KMS-11 (cell line): Measurements from ENCODE around the gene TIMM8B.
"Not testable (repeated sequence)": the region's sequence is repeated elsewhere in the genome, so short reads cannot be mapped to it uniquely, and the experiment has no call there.

Experiments used
- H2AFZ ChIP-seq: fragments of 200-600 bp; sonication (generic); 2 replicates; pipeline ENCODE4 v1.6.1; 2016; ENCODE audit warnings: antibody characterized with exemption, mixed run types, low read depth
- H3K27ac ChIP-seq: fragments of 200-600 bp; sonication (generic); 2 replicates; pipeline ENCODE4 v1.6.1; 2016; ENCODE audit warnings: mild to moderate bottlenecking, mixed run types
- H3K27me3 ChIP-seq: fragments of 200-600 bp; sonication (generic); 2 replicates; pipeline ENCODE4 v1.6.1; 2017; ENCODE audit warnings: mild to moderate bottlenecking, low read depth, mixed run types, moderate library complexity; ENCODE audit not compliant: insufficient read depth
- H3K36me3 ChIP-seq: fragments of 200-600 bp; sonication (generic); 2 replicates; pipeline ENCODE4 v1.6.1; 2017; ENCODE audit warnings: mild to moderate bottlenecking, mixed run types; ENCODE audit not compliant: insufficient read depth
- H3K4me1 ChIP-seq: fragments of 200-600 bp; sonication (generic); 2 replicates; pipeline ENCODE4 v1.6.1; 2016; ENCODE audit warnings: mild to moderate bottlenecking, low read depth, mixed run types; ENCODE audit not compliant: poor library complexity, severe bottlenecking
- H3K4me2 ChIP-seq: fragments of 200-600 bp; sonication (generic); 2 replicates; pipeline ENCODE4 v1.7.0; 2016; ENCODE audit warnings: mild to moderate bottlenecking, mixed run types
- H3K4me3 ChIP-seq: fragments of 200-600 bp; sonication (generic); IDR thresholded peaks from 2 replicates; pipeline ENCODE4 v1.6.1; 2017; ENCODE audit warnings: low read depth, low read length, mixed read lengths; ENCODE audit not compliant: insufficient read depth
- H3K79me2 ChIP-seq: fragments of 200-600 bp; sonication (generic); 2 replicates; pipeline ENCODE4 v1.6.1; 2016; ENCODE audit warnings: low read depth, mixed run types; ENCODE audit not compliant: insufficient read depth
- H3K9ac ChIP-seq: fragments of 200-600 bp; sonication (generic); 2 replicates; pipeline ENCODE4 v1.6.1; 2016; ENCODE audit warnings: mild to moderate bottlenecking, mixed run types
- H4K20me1 ChIP-seq: fragments of 200-600 bp; sonication (generic); 2 replicates; pipeline ENCODE4 v1.6.1; 2016; ENCODE audit warnings: mild to moderate bottlenecking, mixed run types; ENCODE audit not compliant: insufficient read depth
- CTCF ChIP-seq: fragments of 200-600 bp; sonication (generic); conservative IDR thresholded peaks from 2 replicates; pipeline ENCODE4 v1.6.1; 2017; ENCODE audit warnings: low read depth, mild to moderate bottlenecking, antibody characterized with exemption, low read length, moderate library complexity, mixed read lengths

Gene TIMM8B

DNA sequence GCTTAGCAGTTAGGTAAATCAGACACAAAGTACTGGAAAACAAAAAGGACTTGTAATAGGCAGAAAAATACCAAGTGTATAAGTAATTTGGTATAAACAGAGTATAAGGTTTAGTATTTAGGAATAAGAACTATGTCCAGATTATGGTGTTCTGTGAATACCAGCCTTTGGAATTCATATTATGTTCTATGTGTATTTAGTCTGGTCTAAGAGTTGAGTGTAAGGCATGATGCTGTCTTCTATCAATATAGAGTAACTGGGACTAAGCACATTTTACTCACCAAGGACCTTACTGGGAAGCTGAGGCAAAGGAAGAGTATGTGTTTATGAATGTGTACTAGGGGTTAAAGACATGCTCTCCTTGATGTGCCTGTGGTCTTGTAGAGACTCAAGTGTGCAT is 9.6 kb upstream of the TIMM8B start:
- Histone ChIP-seq H3K4me3 (no peak overlapping the region), H3K9ac (no peak overlapping the region), H3K4me2 (no peak overlapping the region), H3K27me3 (no peaks in the 10 kb centered on the region), H3K27ac (no peak overlapping the region), H3K36me3 (no peaks in the 10 kb centered on the region), H2AFZ (no peak overlapping the region), H4K20me1 (no peaks in the 10 kb centered on the region), H3K79me2 (no peaks in the 10 kb centered on the region), H3K4me1 (peaks cover 9% of the 10 kb centered on the region)
- no peak for TF ChIP-seq CTCF

GRCh38 chr11:112095302-112095701 is 8.7 kb upstream of the TIMM8B start:
- H4K20me1 ChIP-seq, H3K36me3 ChIP-seq, H3K27me3 ChIP-seq, H3K4me1 ChIP-seq, H3K9ac ChIP-seq, H3K79me2 ChIP-seq, H3K4me2 ChIP-seq, H3K27ac ChIP-seq, H3K4me3 ChIP-seq, H2AFZ ChIP-seq: not testable (repeated sequence)

DNA sequence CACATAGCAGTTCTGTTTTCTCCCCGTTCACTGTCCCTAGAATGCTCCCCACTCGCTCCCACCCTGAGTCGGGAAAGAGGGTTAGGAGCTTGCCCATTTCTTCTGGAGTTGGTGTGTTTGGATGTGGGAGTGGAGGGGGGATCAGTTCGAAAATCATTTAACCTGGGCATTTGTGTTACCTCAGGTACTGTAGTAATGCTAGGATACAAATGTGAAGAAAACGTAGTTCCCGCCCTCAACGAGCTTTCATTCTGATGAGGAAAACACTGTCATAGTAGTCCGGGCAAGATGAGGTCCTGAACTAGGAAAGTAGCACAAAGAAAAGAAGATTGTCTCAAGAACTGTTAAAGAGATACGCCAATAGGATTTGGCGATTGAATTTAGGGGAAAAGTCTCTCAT is 656 bp upstream of the TIMM8B start:
- Histone ChIP-seq H2AFZ (peak overlapping the region; percentile 81; the same call in 1 of the 2 replicates), H3K27ac (peak overlapping the region; percentile 53; the same call in 1 of the 2 replicates), H3K9ac (peak overlapping the region; percentile 83; the same call in 1 of the 2 replicates), H3K27me3 (no peaks in the 10 kb centered on the region), H3K4me2 (peak overlapping the region; percentile 49), H3K4me3 (no peak overlapping the region), H3K4me1 (peaks cover 15% of the 10 kb centered on the region), H3K36me3 (no peaks in the 10 kb centered on the region; the same call in 1 of the 2 replicates), H3K79me2 (peaks cover 34% of the 10 kb centered on the region; the same call in 1 of the 2 replicates), H4K20me1 (no peaks in the 10 kb centered on the region)
- TF ChIP-seq CTCF, result no peak

- no peak overlapping the region for H3K4me3 ChIP-seq
- H3K79me2 ChIP-seq, result peaks cover 34% of the 10 kb centered on the region; the same call in 1 of the 2 replicates
- H3K4me2 ChIP-seq, result peak overlapping the region; percentile 64
- peak overlapping the region; percentile 59 for H3K27ac ChIP-seq
- H3K27me3 ChIP-seq, result no peaks in the 10 kb centered on the region
- peak overlapping the region; percentile 83 for H3K9ac ChIP-seq
- peaks cover 15% of the 10 kb centered on the region for H3K4me1 ChIP-seq
- TF ChIP-seq CTCF, result no peak
- H3K36me3 ChIP-seq, result no peaks in the 10 kb centered on the region; the same call in 1 of the 2 replicates
- peak overlapping the region; percentile 81 for H2AFZ ChIP-seq
- H4K20me1 ChIP-seq, result no peaks in the 10 kb centered on the region
Observed at GRCh38 chr11:112085822-112086421, 634 bp downstream of the TIMM8B start.

DNA sequence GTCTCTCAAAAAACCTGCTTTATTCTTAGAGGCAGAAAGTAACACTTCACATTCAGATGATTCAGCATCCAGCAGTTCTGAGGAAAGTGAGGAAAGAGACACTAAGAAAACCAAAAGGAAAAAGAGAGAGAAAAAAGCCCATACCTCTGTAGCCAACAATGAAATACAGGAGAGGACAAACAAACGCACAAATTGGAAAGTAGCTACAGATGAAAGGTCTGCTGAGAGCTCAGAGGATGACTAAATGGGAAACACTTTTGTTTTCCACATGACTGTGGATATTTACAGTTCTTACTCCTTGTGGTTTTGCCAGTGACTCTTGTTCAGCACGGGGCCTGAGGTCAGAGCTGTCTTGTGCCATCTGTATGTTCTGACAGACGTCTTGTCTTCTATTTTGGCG is 3.8 kb downstream of the TIMM8B start:
- Histone ChIP-seq H3K4me3 (no peak overlapping the region), H3K27ac (no peak overlapping the region), H3K79me2 (peaks cover 22% of the 10 kb centered on the region; the same call in 1 of the 2 replicates), H3K4me2 (no peak overlapping the region), H2AFZ (no peak overlapping the region), H3K9ac (no peak overlapping the region), H3K4me1 (peaks cover 3% of the 10 kb centered on the region), H3K36me3 (no peaks in the 10 kb centered on the region), H3K27me3 (no peaks in the 10 kb centered on the region), H4K20me1 (no peaks in the 10 kb centered on the region)
- TF ChIP-seq CTCF, result no peak
